Measurements from ENCODE around the gene MYRIP.

The MYRIP gene

GRCh38 chr3:40191251-40191650 is 381.8 kb downstream of the MYRIP start:
- Histone ChIP-seq H3K27me3 (replicated peaks; ENCODE audit: control insufficient read depth, insufficient read depth, low read length) (no peaks in the 10 kb centered on the region), H3K36me3 (ENCODE audit: control insufficient read depth, insufficient read depth, low read length) (no peaks in the 10 kb centered on the region), H3K4me3 (replicated peaks; ENCODE audit: low read depth, low read length) (no peak overlapping the region)

GRCh38 chr3:40191850-40192448 is 382.5 kb downstream of the MYRIP start:
- no peak for DNase-seq (ENCODE audit: extremely low read depth, insufficient read length)
- Histone ChIP-seq H3K36me3 (ENCODE audit: control insufficient read depth, insufficient read depth, low read length) (no peaks in the 10 kb centered on the region), H3K4me3 (replicated peaks; ENCODE audit: low read depth, low read length) (no peak overlapping the region), H3K27me3 (replicated peaks; ENCODE audit: control insufficient read depth, insufficient read depth, low read length) (no peaks in the 10 kb centered on the region)
- peak; percentile 88 for TF ChIP-seq CTCF (IDR thresholded peaks at IDR 0.05; ENCODE audit: insufficient read depth, low read length, poor library complexity, severe bottlenecking)

More at GRCh38 chr3:40191251-40191650, 381.8 kb downstream of the MYRIP start:
- TF ChIP-seq CTCF (IDR thresholded peaks at IDR 0.05; ENCODE audit: insufficient read depth, low read length, poor library complexity, severe bottlenecking), result no peak
- DNase-seq (ENCODE audit: extremely low read depth, insufficient read length), result no peak

- DNase-seq (ENCODE audit: extremely low read depth, insufficient read length), result no peak
Measured at GRCh38 chr3:40192628-40193027, 383.2 kb downstream of the MYRIP start.

GRCh38 chr3:40196966-40197365 is 387.6 kb downstream of the MYRIP start:
- no peaks in the 10 kb centered on the region for H3K36me3 ChIP-seq (ENCODE audit: control insufficient read depth, insufficient read depth, low read length)
- no peak for TF ChIP-seq CTCF (IDR thresholded peaks at IDR 0.05; ENCODE audit: insufficient read depth, low read length, poor library complexity, severe bottlenecking)
- no peaks in the 10 kb centered on the region for H3K27me3 ChIP-seq (replicated peaks; ENCODE audit: control insufficient read depth, insufficient read depth, low read length)
- DNase-seq (ENCODE audit: extremely low read depth, insufficient read length), result no peak
- H3K4me3 ChIP-seq (replicated peaks; ENCODE audit: low read depth, low read length), result no peak overlapping the region

More at GRCh38 chr3:40192628-40193027, 383.2 kb downstream of the MYRIP start:
- H3K36me3 ChIP-seq (ENCODE audit: control insufficient read depth, insufficient read depth, low read length), result no peaks in the 10 kb centered on the region
- H3K4me3 ChIP-seq (replicated peaks; ENCODE audit: low read depth, low read length), result no peak overlapping the region
- no peaks in the 10 kb centered on the region for H3K27me3 ChIP-seq (replicated peaks; ENCODE audit: control insufficient read depth, insufficient read depth, low read length)
- no peak for TF ChIP-seq CTCF (IDR thresholded peaks at IDR 0.05; ENCODE audit: insufficient read depth, low read length, poor library complexity, severe bottlenecking)

- DNase-seq (ENCODE audit: extremely low read depth, insufficient read length), result no peak
- Histone ChIP-seq H3K27me3 (replicated peaks; ENCODE audit: control insufficient read depth, insufficient read depth, low read length) (no peaks in the 10 kb centered on the region; the same call in 1 of the 2 replicates), H3K4me3 (replicated peaks; ENCODE audit: low read depth, low read length) (no peak overlapping the region), H3K36me3 (ENCODE audit: control insufficient read depth, insufficient read depth, low read length) (no peaks in the 10 kb centered on the region)
- TF ChIP-seq CTCF (IDR thresholded peaks at IDR 0.05; ENCODE audit: insufficient read depth, low read length, poor library complexity, severe bottlenecking), result no peak
Measured at GRCh38 chr3:40200692-40201316, 391.4 kb downstream of the MYRIP start.

Data from GM06990 (cell line).